HepG2 (cell line): ENCODE measurements around the gene ZMIZ1. TPM values are rescaled to one million over a fixed set of nuclear protein-coding genes. Genes with fewer than 3 reads are reported as not detected.
A peak's percentile ranks its signal among the peaks of the same experiment; 100 is the strongest.

Experiments used
- AGO2 ChIP-seq: fragments of 200-400 bp; formaldehyde crosslinking; optimal IDR thresholded peaks from 2 replicates; pipeline ENCODE3; 2017; ENCODE audit warnings: mild to moderate bottlenecking, low read depth, low read length, moderate library complexity
- ATAD3A ChIP-seq: sonication (generic); formaldehyde crosslinking; IDR thresholded peaks from 2 replicates; pipeline ENCODE4 v1.4.0; 2020; ENCODE audit warnings: missing genetic modification reagents
- FOXC1 ChIP-seq: sonication (generic); formaldehyde crosslinking; IDR thresholded peaks from 2 replicates; pipeline ENCODE4 v1.8.0; 2022; ENCODE audit warnings: mild to moderate bottlenecking, missing genetic modification reagents, borderline replicate concordance
- JUN ChIP-seq: sonication (generic); formaldehyde crosslinking; IDR thresholded peaks from 2 replicates; pipeline ENCODE4 v1.4.0; 2020; ENCODE audit warnings: mild to moderate bottlenecking, missing genetic modification reagents
- KDM2A ChIP-seq: sonication (generic); formaldehyde crosslinking; IDR thresholded peaks from 2 replicates; pipeline ENCODE4 v1.4.0; 2020; ENCODE audit warnings: low read depth, missing genetic modification reagents, borderline replicate concordance
- KLF15 ChIP-seq: sonication (generic); formaldehyde crosslinking; IDR thresholded peaks from 2 replicates; pipeline ENCODE4 v1.8.1; 2023; ENCODE audit warnings: borderline replicate concordance, mild to moderate bottlenecking, inconsistent platforms, missing genetic modification reagents, mixed read lengths
- MEIS1 ChIP-seq: sonication (generic); formaldehyde crosslinking; IDR thresholded peaks from 2 replicates; pipeline ENCODE4 v1.9.0; 2021; ENCODE audit warnings: mild to moderate bottlenecking, missing genetic modification reagents, moderate library complexity, borderline replicate concordance
- MNT ChIP-seq: fragments of 450-650 bp; IDR thresholded peaks from 2 replicates; pipeline ENCODE4 v1.6.1; 2016
- NFIB ChIP-seq: sonication (generic); formaldehyde crosslinking; IDR thresholded peaks from 2 replicates; pipeline ENCODE4 v1.9.0; 2021; ENCODE audit warnings: missing genetic modification reagents, mild to moderate bottlenecking, borderline replicate concordance
- PPARG ChIP-seq: conservative IDR thresholded peaks from 2 replicates; pipeline ENCODE4 v1.6.1; 2016; ENCODE audit warnings: missing biosample characterization, missing genetic modification reagents
- SP140L ChIP-seq: sonication (generic); formaldehyde crosslinking; IDR thresholded peaks from 2 replicates; pipeline ENCODE4 v1.4.0; 2020; ENCODE audit warnings: missing genetic modification reagents, borderline replicate concordance
- TBX3 ChIP-seq: fragments of 450-650 bp; IDR thresholded peaks from 2 replicates; pipeline ENCODE4 v1.6.1; 2017; ENCODE audit warnings: antibody characterized with exemption, mild to moderate bottlenecking, inconsistent platforms, borderline replicate concordance
- THYN1 ChIP-seq: sonication (generic); formaldehyde crosslinking; IDR thresholded peaks from 2 replicates; pipeline ENCODE4 v1.8.1; 2023; ENCODE audit warnings: low read depth, mild to moderate bottlenecking, moderate library complexity, missing genetic modification reagents, borderline replicate concordance
- ZBTB7A ChIP-seq: sonication (generic); formaldehyde crosslinking; IDR thresholded peaks from 2 replicates; pipeline ENCODE4 v1.8.0; 2022; ENCODE audit warnings: mild to moderate bottlenecking, missing genetic modification reagents
- ZKSCAN5 ChIP-seq: sonication (generic); formaldehyde crosslinking; IDR thresholded peaks from 2 replicates; pipeline ENCODE4 v1.5.1; 2020; ENCODE audit warnings: mild to moderate bottlenecking, missing genetic modification reagents
- ZNF414 ChIP-seq: sonication (generic); formaldehyde crosslinking; IDR thresholded peaks from 2 replicates; pipeline ENCODE4 v1.5.0; 2020; ENCODE audit warnings: missing genetic modification reagents
- ZNF441 ChIP-seq: sonication (generic); formaldehyde crosslinking; IDR thresholded peaks from 2 replicates; pipeline ENCODE4 v1.7.0; 2021; ENCODE audit warnings: missing genetic modification reagents, borderline replicate concordance
- ZNF546 ChIP-seq: sonication (generic); formaldehyde crosslinking; conservative IDR thresholded peaks from 2 replicates; pipeline ENCODE4 v1.8.1; 2023; ENCODE audit warnings: mild to moderate bottlenecking, missing genetic modification reagents
- ZNF713 ChIP-seq: sonication (generic); formaldehyde crosslinking; IDR thresholded peaks from 2 replicates; pipeline ENCODE4 v1.4.0; 2020; ENCODE audit warnings: mild to moderate bottlenecking, missing genetic modification reagents
- ZSCAN21 ChIP-seq: sonication (generic); formaldehyde crosslinking; IDR thresholded peaks from 2 replicates; pipeline ENCODE4 v1.8.0; 2022; ENCODE audit warnings: mild to moderate bottlenecking, missing genetic modification reagents, moderate library complexity, borderline replicate concordance
- polyA plus RNA-seq, 8 experiments: library from polyadenylated mRNA; depleted of rRNA in 3 of 8; stranded (reverse) in 7 of 8; unstranded in 1 of 8; fragments of >200 nt; fragmentation: Illumina TruSeq in 4 of 8; extraction: Trizol in 4 of 8; gene quantifications; 2 replicates each; pipeline versions ENCODE4 v1.2.1 to v1.2.3, GENCODE V29; 2011 to 2016; ENCODE audit warnings: low read depth in 4 of 8, missing spikeins in 1 of 8, mixed read lengths in 1 of 8; ENCODE audit not compliant: insufficient read depth in 1 of 8
- total RNA-seq, 5 experiments: library from RNA; depleted of rRNA; stranded (reverse); fragments of >200 nt; fragmentation: Illumina TruSeq; extraction: Trizol; gene quantifications; 2 replicates each; pipeline ENCODE4 v1.2.3, GENCODE V29; 2016; ENCODE audit warnings: low read depth in 1 of 5
- TF ChIP-seq, protein P1 (sequence below): sonication (generic); formaldehyde crosslinking; conservative IDR thresholded peaks from 2 replicates; pipeline ENCODE4 v1.4.0; 2020; ENCODE audit warnings: missing genetic modification reagents
- TF ChIP-seq, protein P2 (sequence below): IDR thresholded peaks from 2 replicates; pipeline ENCODE4 v1.4.0; 2020; ENCODE audit warnings: mild to moderate bottlenecking, missing genetic modification reagents

ZMIZ1 gene
- total and polyA plus RNA-seq, 2 of the 13 experiments (the other 11 are each of a cell fraction or from before 2014, with no cell fraction given): 5.3 to 10.2 TPM

DNA sequence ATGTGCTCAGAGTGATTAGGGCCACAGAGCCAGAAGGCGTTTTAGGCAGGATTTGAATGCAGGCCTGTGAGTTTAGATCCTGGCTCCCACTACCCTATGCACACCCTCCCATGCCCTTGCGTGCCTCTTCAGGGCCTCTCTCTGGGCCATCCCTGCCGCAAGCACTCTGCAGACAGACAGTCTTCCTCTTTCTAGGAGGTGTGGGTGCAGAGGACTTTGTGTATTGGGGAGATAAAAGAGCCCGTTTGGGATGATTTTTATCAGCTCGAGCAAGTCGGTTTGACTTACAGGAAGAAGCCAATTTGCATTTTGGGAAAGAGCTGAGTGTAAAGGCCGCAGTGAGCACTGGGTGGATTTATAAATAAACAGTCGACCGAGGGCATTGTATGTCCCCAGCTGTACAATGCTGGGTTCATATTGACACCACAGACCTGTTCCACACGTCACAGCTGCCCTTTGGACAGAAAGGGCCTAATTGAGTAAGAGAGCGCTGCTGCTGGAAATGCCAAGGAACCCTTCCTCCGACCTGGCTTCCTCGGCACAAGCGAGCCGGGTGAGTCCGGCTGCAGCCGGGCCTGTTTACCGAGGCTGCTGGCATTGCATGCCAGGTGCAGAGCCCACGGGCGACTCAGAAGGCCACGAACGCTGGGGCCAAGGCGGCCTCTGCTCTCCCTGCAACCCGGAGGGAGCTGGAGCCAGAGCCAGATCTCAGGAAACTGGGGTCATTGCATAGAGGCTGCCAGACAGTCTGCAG, 25.1 kb downstream of the ZMIZ1 start (continued):
- TF ChIP-seq AGO2: peak; percentile 20
- TF ChIP-seq THYN1: no peak
- no peak for TF ChIP-seq ZNF441 (CRISPR knock-in tag)
- TF ChIP-seq MNT: peak; percentile 45; the same call in 1 of the 2 replicates
- no peak for TF ChIP-seq ZBTB7A (CRISPR knock-in tag)
- TF ChIP-seq, protein P1, sequence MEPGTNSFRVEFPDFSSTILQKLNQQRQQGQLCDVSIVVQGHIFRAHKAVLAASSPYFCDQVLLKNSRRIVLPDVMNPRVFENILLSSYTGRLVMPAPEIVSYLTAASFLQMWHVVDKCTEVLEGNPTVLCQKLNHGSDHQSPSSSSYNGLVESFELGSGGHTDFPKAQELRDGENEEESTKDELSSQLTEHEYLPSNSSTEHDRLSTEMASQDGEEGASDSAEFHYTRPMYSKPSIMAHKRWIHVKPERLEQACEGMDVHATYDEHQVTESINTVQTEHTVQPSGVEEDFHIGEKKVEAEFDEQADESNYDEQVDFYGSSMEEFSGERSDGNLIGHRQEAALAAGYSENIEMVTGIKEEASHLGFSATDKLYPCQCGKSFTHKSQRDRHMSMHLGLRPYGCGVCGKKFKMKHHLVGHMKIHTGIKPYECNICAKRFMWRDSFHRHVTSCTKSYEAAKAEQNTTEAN: no peak
- TF ChIP-seq KDM2A: 0 out of 2 replicates have a peak, but pooled peaks have one; percentile 25
- 0 out of 2 replicates have a peak, but pooled peaks have one; percentile 59 for TF ChIP-seq JUN (CRISPR knock-in tag)
- TF ChIP-seq ZNF414: 0 out of 2 replicates have a peak, but pooled peaks have one; percentile 69
- peak; percentile 93 for TF ChIP-seq PPARG (CRISPR knock-in tag)
- TF ChIP-seq MEIS1 (CRISPR knock-in tag): peak; percentile 66; the same call in 1 of the 2 replicates
- TF ChIP-seq, protein P2, sequence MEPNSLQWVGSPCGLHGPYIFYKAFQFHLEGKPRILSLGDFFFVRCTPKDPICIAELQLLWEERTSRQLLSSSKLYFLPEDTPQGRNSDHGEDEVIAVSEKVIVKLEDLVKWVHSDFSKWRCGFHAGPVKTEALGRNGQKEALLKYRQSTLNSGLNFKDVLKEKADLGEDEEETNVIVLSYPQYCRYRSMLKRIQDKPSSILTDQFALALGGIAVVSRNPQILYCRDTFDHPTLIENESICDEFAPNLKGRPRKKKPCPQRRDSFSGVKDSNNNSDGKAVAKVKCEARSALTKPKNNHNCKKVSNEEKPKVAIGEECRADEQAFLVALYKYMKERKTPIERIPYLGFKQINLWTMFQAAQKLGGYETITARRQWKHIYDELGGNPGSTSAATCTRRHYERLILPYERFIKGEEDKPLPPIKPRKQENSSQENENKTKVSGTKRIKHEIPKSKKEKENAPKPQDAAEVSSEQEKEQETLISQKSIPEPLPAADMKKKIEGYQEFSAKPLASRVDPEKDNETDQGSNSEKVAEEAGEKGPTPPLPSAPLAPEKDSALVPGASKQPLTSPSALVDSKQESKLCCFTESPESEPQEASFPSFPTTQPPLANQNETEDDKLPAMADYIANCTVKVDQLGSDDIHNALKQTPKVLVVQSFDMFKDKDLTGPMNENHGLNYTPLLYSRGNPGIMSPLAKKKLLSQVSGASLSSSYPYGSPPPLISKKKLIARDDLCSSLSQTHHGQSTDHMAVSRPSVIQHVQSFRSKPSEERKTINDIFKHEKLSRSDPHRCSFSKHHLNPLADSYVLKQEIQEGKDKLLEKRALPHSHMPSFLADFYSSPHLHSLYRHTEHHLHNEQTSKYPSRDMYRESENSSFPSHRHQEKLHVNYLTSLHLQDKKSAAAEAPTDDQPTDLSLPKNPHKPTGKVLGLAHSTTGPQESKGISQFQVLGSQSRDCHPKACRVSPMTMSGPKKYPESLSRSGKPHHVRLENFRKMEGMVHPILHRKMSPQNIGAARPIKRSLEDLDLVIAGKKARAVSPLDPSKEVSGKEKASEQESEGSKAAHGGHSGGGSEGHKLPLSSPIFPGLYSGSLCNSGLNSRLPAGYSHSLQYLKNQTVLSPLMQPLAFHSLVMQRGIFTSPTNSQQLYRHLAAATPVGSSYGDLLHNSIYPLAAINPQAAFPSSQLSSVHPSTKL (CRISPR knock-in tag): peak; percentile 96
- no peak; the same call in 1 of the 2 replicates for TF ChIP-seq ZNF546 (CRISPR knock-in tag)
- peak; percentile 86 for TF ChIP-seq ZSCAN21 (CRISPR knock-in tag)
- peak; percentile 66; the same call in 1 of the 2 replicates for TF ChIP-seq KLF15 (CRISPR knock-in tag)
- TF ChIP-seq ATAD3A: no peak
- no peak for TF ChIP-seq ZNF713 (CRISPR knock-in tag)
- no peak for TF ChIP-seq ZKSCAN5 (CRISPR knock-in tag)
- 0 out of 2 replicates have a peak, but pooled peaks have one; percentile 45 for TF ChIP-seq SP140L (CRISPR knock-in tag)
- peak; percentile 48; the same call in 1 of the 2 replicates for TF ChIP-seq FOXC1
- no peak for TF ChIP-seq TBX3
- no peak for TF ChIP-seq NFIB (CRISPR knock-in tag)
